Adrenal gland (tissue), 12 donors: ENCODE data around the gene ITIH4. TPM values are rescaled to one million over a fixed set of nuclear protein-coding genes. Genes with fewer than 3 reads are reported as not detected.

Experiments
- DNase-seq, 7 donors: peaks; one replicate each; pipeline ENCODE4 v3.0.0-alpha.2; 2019 to 2020
- H3K27ac ChIP-seq, 5 donors: fragments of 200-600 bp; sonication (generic) in 4 of 5; 1 replicate in 3 of 5; 2 replicates in 2 of 5; pipeline versions ENCODE4 v1.5.1 to v1.8.0; 2016 to 2020; ENCODE audit warnings: mild to moderate bottlenecking in 1 of 5
- H3K27me3 ChIP-seq: fragments of 200-600 bp; 2 replicates; pipeline ENCODE4 v1.8.0; 2021
- H3K36me3 ChIP-seq, 2 donors: fragments of 200-600 bp; replicated peaks in 1 of 2; 1 replicate in 1 of 2; 2 replicates in 1 of 2; pipeline versions ENCODE4 v1.5.1 to v1.8.0; 2018 to 2022
- H3K4me1 ChIP-seq, 2 donors: fragments of 200-600 bp; replicated peaks in 1 of 2; 1 replicate in 1 of 2; 2 replicates in 1 of 2; pipeline versions ENCODE4 v1.5.1 to v1.8.0; 2018 to 2021
- H3K4me3 ChIP-seq, 4 donors: fragments of 200-600 bp; sonication (generic) in 3 of 4; one replicate each; pipeline ENCODE4 v1.5.1; 2016 to 2018
- H3K9me3 ChIP-seq, 3 donors: fragments of 200-600 bp; sonication (generic) in 1 of 3; replicated peaks in 1 of 3; 1 replicate in 2 of 3; 2 replicates in 1 of 3; pipeline versions ENCODE4 v1.5.1 to v1.8.0; 2016 to 2021
- POLR2A ChIP-seq, 2 donors: fragments of 450-650 bp; IDR thresholded peaks; one replicate each; pipeline ENCODE4 v1.6.1; 2017; ENCODE audit warnings: antibody characterized with exemption in 2 of 2, mild to moderate bottlenecking in 2 of 2, moderate library complexity in 1 of 2
- WGBS, 4 donors: extraction: QIAGEN DNeasy Blood & Tissue Kit in 2 of 4; methylation state at CpG; one replicate each; pipeline versions ENCODE4 v1.1.5 to v1.1.7; 2013 to 2017; 5-methylcytosine and 5-hydroxymethylcytosine counted together
- intact Hi-C, 2 donors: fragments of 100-400 bp; cut with DNase I; formaldehyde crosslinking; loops; one replicate each; pipeline versions ENCODE4 v1.14.1 to v1.15.0; 2022 to 2023
- polyA plus RNA-seq, 3 donors: library from polyadenylated mRNA; stranded (reverse); fragments of 200-250 nt in 2 of 3; fragments of 350-450 nt in 1 of 3; fragmentation: Illumina TruSeq in 1 of 3; extraction: RNeasy Lipid Tissue Mini Kit (QIAGEN cat#74804) in 1 of 3; gene quantifications; one replicate each; pipeline ENCODE4 v1.2.3, GENCODE V29; 2013 to 2014
- total RNA-seq, 9 donors: library from RNA; depleted of rRNA in 4 of 9; stranded (reverse); fragments of >200 nt in 4 of 9; fragments of 120-200 nt in 1 of 9; fragmentation: NEBNext Ultra II Directional in 1 of 9; extraction: Animal tissue kit (Norgen Biotek cat#: 25700) in 1 of 9; gene quantifications; one replicate each; pipeline versions ENCODE4 v1.1.0 to v1.2.4, GENCODE V29; 2013 to 2023
- TF ChIP-seq, protein P1 (sequence below), 6 experiments: fragments of 450-650 bp in 4 of 6; fragments of 200-600 bp in 2 of 6; sonication (generic) in 1 of 6; IDR thresholded peaks; 1 replicate in 5 of 6; 2 replicates in 1 of 6; pipeline versions ENCODE4 v1.5.1 to v1.8.0; 2016 to 2021; ENCODE audit warnings: antibody characterized with exemption in 6 of 6, mild to moderate bottlenecking in 2 of 6, moderate library complexity in 1 of 6
- donor health status: healthy with polysubstance abuse.
- donor health status: Bipolar disorder and iron deficiency.
- donor health status: DM: yes; HTN: yes; CAD: no.
- donor health status: DM: no; HTN: no; CAD: no.
- donor health status: DM: no; HTN: no; CAD: no.
- donor health status: DM: yes; HTN: yes; CAD: no.

Gene ITIH4
- total and polyA plus RNA-seq, 12 donors: 6.4 to 221 (median 45.5) TPM

DNA sequence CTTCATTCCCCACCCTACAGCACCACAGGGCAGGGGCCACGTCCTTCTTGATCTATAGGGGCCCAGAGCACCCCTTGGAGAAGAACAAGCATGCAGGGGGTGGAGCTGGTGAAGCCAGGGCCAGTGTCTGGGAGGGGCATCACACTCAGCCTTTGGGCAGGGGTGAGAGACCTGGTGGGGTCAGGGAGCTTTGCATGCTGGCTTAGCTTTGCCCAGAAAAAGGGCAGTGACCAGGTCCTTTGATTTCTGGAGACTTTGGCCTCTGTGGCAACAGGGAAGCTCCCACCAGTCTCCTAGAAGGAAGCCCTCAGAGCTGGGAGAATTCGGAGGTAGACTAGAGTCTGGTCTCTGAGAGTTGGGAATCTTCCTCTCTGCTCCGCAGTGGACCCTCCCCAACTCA is 990 bp downstream of the ITIH4 start:
- no peak overlapping the region for H3K4me3 ChIP-seq
- no peaks in the 10 kb centered on the region for H3K9me3 ChIP-seq
- 60 to 94% (median 88%) methylated on average over 1 to 3 of the region's 3 CpGs for WGBS, 4 donors
- intact Hi-C loops: no loop called here
- no peak overlapping the region for H3K27ac ChIP-seq
- DNase-seq: no peak
- peaks cover 18 to 24% of the 10 kb centered on the region in 2 donors for H3K4me1 ChIP-seq
- no peak for TF ChIP-seq POLR2A (IDR thresholded peaks at IDR 0.05)
- TF ChIP-seq, protein P1, sequence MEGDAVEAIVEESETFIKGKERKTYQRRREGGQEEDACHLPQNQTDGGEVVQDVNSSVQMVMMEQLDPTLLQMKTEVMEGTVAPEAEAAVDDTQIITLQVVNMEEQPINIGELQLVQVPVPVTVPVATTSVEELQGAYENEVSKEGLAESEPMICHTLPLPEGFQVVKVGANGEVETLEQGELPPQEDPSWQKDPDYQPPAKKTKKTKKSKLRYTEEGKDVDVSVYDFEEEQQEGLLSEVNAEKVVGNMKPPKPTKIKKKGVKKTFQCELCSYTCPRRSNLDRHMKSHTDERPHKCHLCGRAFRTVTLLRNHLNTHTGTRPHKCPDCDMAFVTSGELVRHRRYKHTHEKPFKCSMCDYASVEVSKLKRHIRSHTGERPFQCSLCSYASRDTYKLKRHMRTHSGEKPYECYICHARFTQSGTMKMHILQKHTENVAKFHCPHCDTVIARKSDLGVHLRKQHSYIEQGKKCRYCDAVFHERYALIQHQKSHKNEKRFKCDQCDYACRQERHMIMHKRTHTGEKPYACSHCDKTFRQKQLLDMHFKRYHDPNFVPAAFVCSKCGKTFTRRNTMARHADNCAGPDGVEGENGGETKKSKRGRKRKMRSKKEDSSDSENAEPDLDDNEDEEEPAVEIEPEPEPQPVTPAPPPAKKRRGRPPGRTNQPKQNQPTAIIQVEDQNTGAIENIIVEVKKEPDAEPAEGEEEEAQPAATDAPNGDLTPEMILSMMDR (IDR thresholded peaks at IDR 0.05): no peak
- no peaks in the 10 kb centered on the region for H3K36me3 ChIP-seq
- no peaks in the 10 kb centered on the region for H3K27me3 ChIP-seq

DNA sequence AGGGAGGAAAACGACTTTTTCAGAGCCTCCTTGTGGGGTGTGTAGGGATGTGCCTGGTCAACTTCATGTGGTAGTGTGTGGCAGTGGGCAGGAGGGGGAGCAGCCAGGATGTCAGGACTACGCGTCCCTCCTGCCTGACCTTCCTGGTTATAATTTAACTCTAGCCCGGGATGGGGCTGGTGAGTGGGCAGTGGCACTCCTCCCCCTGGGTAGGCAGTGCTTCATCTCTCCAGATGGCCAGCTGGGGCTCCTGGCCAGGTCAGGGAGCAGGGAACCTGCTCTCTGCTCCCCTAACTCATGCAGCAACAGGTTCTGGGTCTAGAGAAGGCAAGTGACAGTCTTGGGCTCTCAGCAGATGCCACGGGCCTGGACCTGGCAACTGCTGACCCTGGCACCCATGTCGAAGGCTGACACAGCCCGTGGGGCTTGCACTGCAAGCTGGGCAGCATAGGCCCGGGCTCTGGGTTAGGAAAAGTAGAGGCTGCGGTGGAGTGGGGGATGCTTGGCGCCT is 2.6 kb downstream of the ITIH4 start:
- no peak overlapping the region for H3K27ac ChIP-seq
- H3K4me3 ChIP-seq: no peak overlapping the region
- no peaks in the 10 kb centered on the region for H3K36me3 ChIP-seq
- H3K4me1 ChIP-seq: peaks cover 18 to 24% of the 10 kb centered on the region in 2 donors
- no peak for DNase-seq
- intact Hi-C loops: no loop called here
- 69 to 79% (median 72%) methylated on average over 10 of the region's 10 CpGs for WGBS, 4 donors
- no peaks in the 10 kb centered on the region for H3K9me3 ChIP-seq
- no peak for TF ChIP-seq POLR2A (IDR thresholded peaks at IDR 0.05)
- TF ChIP-seq, protein P1 (IDR thresholded peaks at IDR 0.05): no peak
- no peaks in the 10 kb centered on the region for H3K27me3 ChIP-seq

DNA sequence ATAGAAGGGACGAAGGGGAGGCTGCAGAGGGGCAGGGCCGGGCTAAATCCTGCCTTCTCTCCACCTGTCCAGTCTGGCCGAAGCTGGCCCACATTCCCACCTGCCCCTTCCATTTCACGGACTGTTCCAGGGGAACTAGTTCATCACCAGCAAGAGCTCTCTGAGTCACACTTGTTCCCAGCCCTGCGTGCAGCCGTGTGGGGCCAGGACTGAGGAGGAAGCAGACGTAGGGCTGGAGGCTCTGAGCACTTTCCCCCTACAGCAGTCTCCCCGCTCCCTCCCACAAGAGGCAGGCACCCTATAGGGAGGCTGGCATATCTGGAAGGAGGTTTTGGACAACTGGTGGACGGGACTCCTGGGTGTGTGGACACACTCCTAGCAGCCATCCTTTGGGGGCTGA is 3.0 kb downstream of the ITIH4 start:
- 71 to 85% (median 79%) methylated on average over 3 to 9 of the region's 9 CpGs for whole genome bisulfite sequencing, 4 donors
- H3K36me3 ChIP-seq: no peaks in the 10 kb centered on the region
- intact Hi-C loops: no loop called here

DNA sequence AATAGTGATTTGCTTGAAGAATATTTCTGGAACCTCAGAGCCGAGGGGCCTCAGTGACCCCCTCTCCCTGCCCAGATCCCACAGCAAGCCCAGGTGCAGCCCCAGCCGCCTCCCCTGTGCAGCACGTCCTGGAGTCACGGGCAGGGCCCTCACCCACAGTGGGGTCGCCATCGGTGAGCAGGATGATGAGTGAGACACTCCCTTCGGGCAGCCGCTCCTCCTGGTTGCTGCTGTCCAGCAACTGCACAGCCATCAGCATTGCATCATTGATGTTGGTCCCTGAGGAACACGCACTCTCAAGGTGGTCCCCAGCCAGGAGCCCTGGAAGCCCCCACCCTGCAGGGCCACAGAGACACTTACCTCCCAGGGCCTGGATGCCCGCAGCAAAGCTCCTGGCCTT is 6.4 kb downstream of the ITIH4 start:
- Histone ChIP-seq H3K9me3 (no peaks in the 10 kb centered on the region), H3K27me3 (no peaks in the 10 kb centered on the region), H3K4me1 (no peaks in the 10 kb centered on the region), H3K4me3 (no peak overlapping the region), H3K27ac (no peak overlapping the region), H3K36me3 (peaks cover 0 to 3% of the 10 kb centered on the region in 2 donors)
- intact Hi-C loops: no loop called here
- DNase-seq: no peak
- WGBS, 4 donors: 92 to 100% (median 95%) methylated on average over 3 to 10 of the region's 10 CpGs
- no peak for TF ChIP-seq POLR2A (IDR thresholded peaks at IDR 0.05)
- TF ChIP-seq, protein P1 (IDR thresholded peaks at IDR 0.05): no peak

More for the DNA sequence above, 3.0 kb downstream of the ITIH4 start:
- no peaks in the 10 kb centered on the region for H3K9me3 ChIP-seq
- no peaks in the 10 kb centered on the region for H3K27me3 ChIP-seq
- DNase-seq: no peak
- TF ChIP-seq, protein P1 (IDR thresholded peaks at IDR 0.05): no peak
- no peak for TF ChIP-seq POLR2A (IDR thresholded peaks at IDR 0.05)
- H3K27ac ChIP-seq: no peak overlapping the region
- peaks cover 18 to 24% of the 10 kb centered on the region in 2 donors for H3K4me1 ChIP-seq
- H3K4me3 ChIP-seq: no peak overlapping the region
